ENCODE measurements around the gene ADAMTSL2. TPM values are rescaled to one million over a fixed set of nuclear protein-coding genes. Genes with fewer than 3 reads are reported as not detected.

Gene ADAMTSL2
- total RNA-seq, 1 donor from 2014 or later: 0.16 TPM

DNA sequence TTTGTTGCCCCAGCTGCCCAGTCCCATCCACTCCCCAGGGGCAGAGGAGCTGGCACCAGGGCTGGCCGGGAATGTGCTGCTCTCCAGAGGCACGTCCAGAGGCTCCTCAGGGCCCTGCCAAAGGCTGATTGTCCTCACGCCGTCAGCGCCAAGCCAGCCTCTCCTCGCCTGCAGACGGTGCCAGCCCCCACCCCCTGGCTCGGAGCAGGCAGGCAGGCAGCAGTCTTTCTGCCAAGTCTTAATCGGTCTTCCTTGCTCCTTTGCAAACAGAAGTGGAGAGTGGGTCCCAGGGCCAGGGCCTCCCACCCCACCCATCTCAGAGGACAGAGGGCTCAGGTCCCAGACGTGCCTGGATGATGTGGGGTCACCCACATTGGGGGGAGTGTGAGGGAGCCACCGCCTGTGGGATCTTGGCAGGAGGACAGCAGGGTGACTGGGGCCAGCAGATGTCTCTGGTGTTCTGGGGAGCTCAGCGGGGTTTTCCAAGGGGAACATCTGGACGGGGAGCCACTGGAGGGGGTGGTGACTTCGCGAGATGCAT is 38.4 kb downstream of the ADAMTSL2 start:
- H3K9me3 Mint-ChIP-seq: no peaks in the 10 kb centered on the region
- no peaks in the 10 kb centered on the region for H3K36me3 Mint-ChIP-seq (ENCODE audit: low read depth)
- peaks cover 6% of the 10 kb centered on the region for H3K27me3 Mint-ChIP-seq (ENCODE audit: low read depth)
- H3K4me1 Mint-ChIP-seq: peaks cover 12% of the 10 kb centered on the region
- no peak for DNase-seq (ENCODE audit: low read depth, low spot score)
- TF ChIP-seq, protein P1, sequence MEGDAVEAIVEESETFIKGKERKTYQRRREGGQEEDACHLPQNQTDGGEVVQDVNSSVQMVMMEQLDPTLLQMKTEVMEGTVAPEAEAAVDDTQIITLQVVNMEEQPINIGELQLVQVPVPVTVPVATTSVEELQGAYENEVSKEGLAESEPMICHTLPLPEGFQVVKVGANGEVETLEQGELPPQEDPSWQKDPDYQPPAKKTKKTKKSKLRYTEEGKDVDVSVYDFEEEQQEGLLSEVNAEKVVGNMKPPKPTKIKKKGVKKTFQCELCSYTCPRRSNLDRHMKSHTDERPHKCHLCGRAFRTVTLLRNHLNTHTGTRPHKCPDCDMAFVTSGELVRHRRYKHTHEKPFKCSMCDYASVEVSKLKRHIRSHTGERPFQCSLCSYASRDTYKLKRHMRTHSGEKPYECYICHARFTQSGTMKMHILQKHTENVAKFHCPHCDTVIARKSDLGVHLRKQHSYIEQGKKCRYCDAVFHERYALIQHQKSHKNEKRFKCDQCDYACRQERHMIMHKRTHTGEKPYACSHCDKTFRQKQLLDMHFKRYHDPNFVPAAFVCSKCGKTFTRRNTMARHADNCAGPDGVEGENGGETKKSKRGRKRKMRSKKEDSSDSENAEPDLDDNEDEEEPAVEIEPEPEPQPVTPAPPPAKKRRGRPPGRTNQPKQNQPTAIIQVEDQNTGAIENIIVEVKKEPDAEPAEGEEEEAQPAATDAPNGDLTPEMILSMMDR (conservative IDR thresholded peaks at IDR 0.05): no peak
- no peak overlapping the region for H3K4me3 Mint-ChIP-seq
- no peak overlapping the region for H3K27ac Mint-ChIP-seq (ENCODE audit: unreplicated experiment)

DNA sequence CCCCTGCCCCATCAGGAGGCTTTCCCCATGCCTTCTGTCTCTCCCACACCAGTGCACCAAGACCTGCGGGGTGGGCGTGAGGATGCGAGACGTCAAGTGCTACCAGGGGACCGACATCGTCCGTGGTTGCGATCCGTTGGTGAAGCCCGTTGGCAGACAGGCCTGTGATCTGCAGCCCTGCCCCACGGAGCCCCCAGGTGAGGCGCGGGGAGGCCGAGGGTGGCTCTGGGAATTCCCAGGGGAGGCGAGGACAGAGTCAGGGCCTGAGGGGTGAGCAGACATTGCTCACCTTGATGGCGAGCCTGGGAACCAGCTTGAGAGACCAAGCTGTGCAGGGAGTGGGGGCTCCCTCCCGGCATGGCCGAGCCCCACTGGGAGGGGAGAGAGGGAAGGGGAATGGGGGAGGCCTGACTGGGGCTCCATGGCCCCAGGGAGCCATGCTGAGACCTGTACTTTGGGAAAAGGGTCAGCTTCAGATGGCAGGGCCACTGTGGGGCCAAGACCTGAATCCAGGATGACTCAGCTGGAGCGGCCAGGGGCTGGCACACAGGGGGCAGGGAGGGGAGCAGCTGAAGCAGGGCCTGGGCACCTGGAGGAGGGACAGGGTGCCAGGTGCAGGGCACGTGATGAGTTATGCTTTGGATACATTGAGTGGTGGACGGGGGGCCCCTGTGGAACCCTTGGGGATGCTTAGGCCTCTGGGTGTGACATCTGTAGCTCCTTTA is 39.4 kb downstream of the ADAMTSL2 start:
- TF ChIP-seq, protein P1 (conservative IDR thresholded peaks at IDR 0.05): no peak
- H3K36me3 Mint-ChIP-seq (ENCODE audit: low read depth): no peaks in the 10 kb centered on the region
- H3K9me3 Mint-ChIP-seq: no peaks in the 10 kb centered on the region
- DNase-seq (ENCODE audit: low read depth, low spot score): no peak
- peaks cover 9% of the 10 kb centered on the region for H3K4me1 Mint-ChIP-seq
- H3K4me3 Mint-ChIP-seq: no peak overlapping the region
- peaks cover 4% of the 10 kb centered on the region for H3K27me3 Mint-ChIP-seq (ENCODE audit: low read depth)
- H3K27ac Mint-ChIP-seq (ENCODE audit: unreplicated experiment): no peak overlapping the region

DNA sequence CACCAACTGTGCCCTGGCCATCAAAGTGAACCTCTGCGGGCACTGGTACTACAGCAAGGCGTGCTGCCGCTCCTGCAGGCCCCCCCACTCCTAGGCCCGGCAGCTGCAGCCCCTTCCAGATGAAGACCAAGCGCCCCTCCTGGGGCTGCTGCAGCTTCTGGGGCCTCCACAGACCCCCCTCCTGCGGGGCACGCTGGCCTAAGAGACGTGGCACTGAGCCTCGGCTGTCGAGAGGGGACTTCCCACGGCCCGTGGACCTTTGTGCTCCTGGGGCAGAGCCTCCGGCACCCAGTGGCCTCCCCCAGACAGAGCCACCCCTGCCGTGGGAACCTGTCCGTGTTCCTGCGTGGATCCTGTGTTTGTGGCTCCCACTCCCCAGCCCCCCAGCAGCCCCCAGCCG is 40.3 kb downstream of the ADAMTSL2 start:
- H3K9me3 Mint-ChIP-seq: no peaks in the 10 kb centered on the region
- no peak overlapping the region for H3K27ac Mint-ChIP-seq (ENCODE audit: unreplicated experiment)
- peaks cover 3% of the 10 kb centered on the region for H3K27me3 Mint-ChIP-seq (ENCODE audit: low read depth)
- TF ChIP-seq, protein P1 (conservative IDR thresholded peaks at IDR 0.05): no peak
- no peaks in the 10 kb centered on the region for H3K36me3 Mint-ChIP-seq (ENCODE audit: low read depth)
- no peak overlapping the region for H3K4me3 Mint-ChIP-seq
- DNase-seq (ENCODE audit: low read depth, low spot score): no peak
- peaks cover 7% of the 10 kb centered on the region for H3K4me1 Mint-ChIP-seq

DNA sequence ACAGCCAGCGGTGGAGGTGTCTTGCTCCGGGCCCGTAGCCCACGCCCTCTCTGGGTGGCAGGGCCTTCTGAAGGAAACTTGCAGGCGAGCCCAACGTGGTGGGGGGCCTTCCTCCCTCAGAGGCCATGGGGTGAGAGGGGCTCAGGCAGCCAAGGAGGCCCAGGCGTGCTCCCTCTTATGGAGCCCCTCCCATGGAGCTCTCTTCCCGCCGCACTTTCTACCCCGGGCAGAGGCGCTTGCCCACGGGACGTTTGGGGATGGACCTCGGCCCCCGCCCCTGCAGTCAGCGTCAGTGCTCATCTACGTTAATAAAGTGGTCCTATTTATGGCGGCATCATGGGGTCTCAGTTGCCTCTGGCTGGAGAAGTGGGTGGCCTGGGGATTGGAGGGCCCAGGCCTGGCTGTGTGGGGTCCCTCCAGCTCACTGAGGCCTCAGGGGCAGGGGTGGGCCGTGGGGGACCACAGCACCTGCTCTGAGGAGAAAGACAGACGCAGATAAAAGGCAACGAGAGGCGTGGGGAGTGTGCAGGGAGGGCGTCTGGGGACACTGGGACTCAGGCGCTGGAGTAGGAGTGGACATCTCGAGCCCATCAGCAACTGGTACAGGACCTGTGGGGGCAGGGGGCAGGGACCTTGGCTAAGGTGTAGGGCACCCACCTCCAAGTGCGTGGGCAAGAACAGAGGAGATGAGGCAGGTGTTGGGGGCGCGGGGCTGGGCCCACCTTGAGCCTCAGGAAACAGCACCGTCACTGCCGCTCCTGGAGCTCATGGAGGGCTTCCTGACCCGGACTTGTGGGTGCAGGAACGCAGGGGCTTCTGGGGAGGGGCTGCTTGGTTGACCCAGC is 40.9 kb downstream of the ADAMTSL2 start:
- Mint-ChIP-seq H3K4me3 (no peak overlapping the region), H3K27me3 (ENCODE audit: low read depth) (peaks cover 3% of the 10 kb centered on the region), H3K27ac (ENCODE audit: unreplicated experiment) (no peak overlapping the region), H3K36me3 (ENCODE audit: low read depth) (no peaks in the 10 kb centered on the region), H3K9me3 (no peaks in the 10 kb centered on the region), H3K4me1 (peaks cover 9% of the 10 kb centered on the region)
- no peak for DNase-seq (ENCODE audit: low read depth, low spot score)
- TF ChIP-seq, protein P1 (conservative IDR thresholded peaks at IDR 0.05): no peak

DNA sequence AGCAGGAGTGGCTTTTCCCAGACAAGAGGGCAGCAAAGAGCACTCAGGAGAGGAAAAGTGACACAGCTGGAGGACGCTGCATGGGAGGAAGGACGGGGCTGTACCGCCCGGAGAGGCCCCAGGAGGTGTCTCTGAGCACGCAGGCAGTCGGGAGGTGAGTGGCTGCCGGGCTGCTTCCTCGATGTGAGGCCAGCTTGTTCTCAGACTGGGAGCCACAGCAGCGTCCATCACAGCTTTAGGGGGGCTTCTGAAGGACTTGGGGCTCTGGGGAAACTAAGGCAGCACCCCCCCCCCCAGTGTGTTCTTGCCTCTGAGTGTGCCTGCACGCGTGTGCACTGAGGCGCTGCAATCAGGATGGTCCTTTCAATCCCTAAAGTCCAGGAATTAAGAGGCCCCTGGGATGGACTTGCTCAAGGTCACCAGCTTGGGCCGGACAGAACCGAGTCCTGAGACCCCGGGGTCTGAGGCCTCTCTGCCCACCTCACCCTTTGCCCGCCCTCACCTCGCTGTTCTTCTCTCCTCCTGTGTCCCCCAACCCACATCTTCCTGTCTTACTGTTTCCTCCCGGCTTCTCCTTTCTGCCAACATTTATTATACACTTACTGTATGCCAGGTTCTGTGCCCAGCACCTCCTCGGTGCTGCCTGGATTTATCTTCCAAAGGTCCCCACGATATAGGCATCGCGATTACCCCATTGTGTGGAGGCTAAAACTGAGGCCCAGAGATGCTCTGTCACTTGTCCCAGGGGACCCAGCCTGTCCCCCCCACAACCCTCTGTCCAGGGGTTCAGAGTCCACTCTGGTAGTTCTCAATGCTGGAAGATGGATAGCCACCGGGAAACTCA is 41.7 kb downstream of the ADAMTSL2 start:
- Mint-ChIP-seq H3K27me3 (ENCODE audit: low read depth) (peaks cover 3% of the 10 kb centered on the region), H3K9me3 (no peaks in the 10 kb centered on the region), H3K4me3 (no peak overlapping the region), H3K27ac (ENCODE audit: unreplicated experiment) (no peak overlapping the region), H3K36me3 (ENCODE audit: low read depth) (no peaks in the 10 kb centered on the region), H3K4me1 (peaks cover 13% of the 10 kb centered on the region)
- no peak for DNase-seq (ENCODE audit: low read depth, low spot score)
- TF ChIP-seq, protein P1 (conservative IDR thresholded peaks at IDR 0.05): no peak
